IPS DF 6.9 (cell line): ENCODE measurements around the gene ACSF2.

Source experiments
- DNase-seq: peaks from one replicate; pipeline ENCODE4 v3.0.0-alpha.2; 2013; ENCODE audit warnings: low read depth, low spot score
- H3K27ac ChIP-seq: one replicate; pipeline ENCODE4 v1.5.1; 2013; ENCODE audit warnings: low read length, control low read depth
- H3K27me3 ChIP-seq: 2 replicates; pipeline ENCODE4 v1.6.1; 2013; ENCODE audit warnings: mild to moderate bottlenecking, low read length; ENCODE audit not compliant: control insufficient read depth, insufficient read depth
- H3K36me3 ChIP-seq: 2 replicates; pipeline ENCODE4 v1.6.1; 2013; ENCODE audit warnings: low read length; ENCODE audit not compliant: control insufficient read depth, insufficient read depth
- H3K4me1 ChIP-seq: 2 replicates; pipeline ENCODE4 v1.6.1; 2013; ENCODE audit warnings: low read length; ENCODE audit not compliant: control insufficient read depth, insufficient read depth
- H3K4me3 ChIP-seq: 2 replicates; pipeline ENCODE4 v1.5.1; 2013; ENCODE audit warnings: mild to moderate bottlenecking, low read length
- H3K9me3 ChIP-seq: 2 replicates; pipeline ENCODE4 v1.6.1; 2013; ENCODE audit warnings: low read length, inconsistent platforms; ENCODE audit not compliant: control insufficient read depth, insufficient read depth
- WGBS: extraction: QIAGEN DNeasy Blood & Tissue Kit; methylation state at CpG from one replicate; pipeline ENCODE4 v1.1.7; 2013; ENCODE audit warnings: mixed read lengths, missing lambda C conversion rate; ENCODE audit not compliant: insufficient read length, insufficient coverage; 5-methylcytosine and 5-hydroxymethylcytosine counted together

The ACSF2 gene

DNA sequence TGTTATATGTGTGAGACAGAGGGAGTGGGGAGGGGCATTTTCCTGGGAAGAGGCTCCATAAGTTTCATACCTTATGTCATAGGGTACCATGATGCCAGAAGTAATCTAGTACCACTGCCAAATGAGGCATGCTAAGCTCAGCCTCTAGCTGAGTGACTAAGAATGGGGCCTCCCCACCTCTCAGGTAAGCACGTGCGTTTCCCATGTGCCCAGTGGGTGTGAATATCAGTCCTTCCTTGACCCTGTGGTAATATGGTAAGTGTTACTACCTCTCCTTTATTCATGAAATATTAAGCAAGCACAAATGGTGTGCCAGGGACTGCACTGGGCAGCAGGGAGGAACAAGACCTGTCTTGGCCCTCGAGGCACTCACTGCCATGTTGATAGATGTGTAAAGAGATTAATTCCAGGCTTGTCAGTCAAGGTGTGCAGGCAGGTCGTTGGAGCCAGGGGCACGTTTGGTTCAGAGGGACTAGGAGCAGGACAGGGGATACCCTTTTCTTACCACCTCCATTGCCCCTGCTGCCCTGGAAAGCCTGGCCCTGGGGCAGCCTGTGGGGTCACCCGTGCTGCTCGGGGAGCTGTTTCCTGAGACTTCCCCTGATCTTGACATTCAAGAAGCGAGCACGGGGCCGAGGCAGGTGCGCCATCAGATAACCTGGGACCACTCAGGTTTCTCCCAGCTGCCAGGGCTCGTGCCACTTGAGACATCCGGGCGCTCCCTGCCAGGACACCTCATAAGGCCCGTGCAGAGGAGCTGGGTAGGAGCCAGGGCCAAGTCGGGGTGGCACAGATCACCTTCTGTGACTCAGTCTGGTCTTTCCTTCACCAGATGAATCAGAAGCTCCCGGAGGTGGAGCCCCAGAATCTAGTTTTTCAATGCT, 61.4 kb downstream of the ACSF2 start:
- peaks cover 10% of the 10 kb centered on the region for H3K36me3 ChIP-seq
- no peaks in the 10 kb centered on the region for H3K4me1 ChIP-seq
- no peaks in the 10 kb centered on the region for H3K27me3 ChIP-seq
- no CpG with 5 or more reads among the region's 17 CpGs for WGBS
- no peak overlapping the region for H3K4me3 ChIP-seq
- no peak overlapping the region for H3K27ac ChIP-seq
- DNase-seq, result no peak
- H3K9me3 ChIP-seq, result no peaks in the 10 kb centered on the region

DNA sequence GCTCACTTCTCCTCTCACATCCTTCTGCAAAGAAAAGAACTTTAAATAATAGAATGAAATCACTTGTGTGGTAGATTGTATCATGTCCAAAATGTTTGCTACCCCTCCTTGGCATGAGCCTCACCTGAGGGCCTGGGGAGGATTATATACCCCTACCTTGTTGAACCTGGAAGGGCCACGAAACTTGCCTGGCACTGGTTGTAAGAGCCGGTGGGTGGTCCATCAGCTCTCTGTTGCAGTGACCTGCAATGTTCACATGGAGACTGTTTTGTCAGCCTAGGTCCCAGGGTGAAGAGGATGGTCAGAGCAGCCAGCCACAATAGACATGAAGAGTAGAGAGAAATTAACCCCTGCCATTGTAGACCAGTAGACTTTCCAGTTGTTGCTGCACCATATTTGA, 62.9 kb downstream of the ACSF2 start:
- Histone ChIP-seq H3K36me3 (peaks cover 10% of the 10 kb centered on the region), H3K27me3 (no peaks in the 10 kb centered on the region), H3K9me3 (no peaks in the 10 kb centered on the region), H3K4me1 (no peaks in the 10 kb centered on the region), H3K4me3 (no peak overlapping the region), H3K27ac (no peak overlapping the region)
- no CpG with 5 or more reads among the region's 2 CpGs for WGBS
- no peak for DNase-seq

DNA sequence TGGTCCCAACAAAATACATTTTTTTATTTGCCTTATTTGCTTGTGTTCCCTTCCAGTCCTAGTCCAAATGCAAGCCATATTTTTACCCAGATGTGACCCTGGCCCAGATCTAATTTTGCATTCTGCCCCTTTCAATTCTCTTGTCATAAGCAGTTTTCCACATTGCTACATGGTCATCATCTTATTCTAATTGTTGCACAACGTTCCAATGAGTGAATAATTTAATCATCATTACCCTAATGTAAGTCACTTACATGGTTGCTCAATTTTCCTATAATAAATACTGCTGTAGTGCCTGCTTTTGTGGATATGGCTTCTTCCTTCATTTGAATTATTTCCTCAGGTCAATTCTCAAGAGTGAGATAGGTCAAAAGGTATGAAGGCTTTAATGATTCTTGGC, 65.5 kb downstream of the ACSF2 start:
- no peak overlapping the region for H3K27ac ChIP-seq
- no peaks in the 10 kb centered on the region for H3K27me3 ChIP-seq
- H3K4me3 ChIP-seq, result no peak overlapping the region
- no peaks in the 10 kb centered on the region for H3K36me3 ChIP-seq
- no peak for DNase-seq
- no peaks in the 10 kb centered on the region for H3K9me3 ChIP-seq
- no CpG with 5 or more reads among the region's 1 CpG for WGBS
- no peaks in the 10 kb centered on the region for H3K4me1 ChIP-seq

DNA sequence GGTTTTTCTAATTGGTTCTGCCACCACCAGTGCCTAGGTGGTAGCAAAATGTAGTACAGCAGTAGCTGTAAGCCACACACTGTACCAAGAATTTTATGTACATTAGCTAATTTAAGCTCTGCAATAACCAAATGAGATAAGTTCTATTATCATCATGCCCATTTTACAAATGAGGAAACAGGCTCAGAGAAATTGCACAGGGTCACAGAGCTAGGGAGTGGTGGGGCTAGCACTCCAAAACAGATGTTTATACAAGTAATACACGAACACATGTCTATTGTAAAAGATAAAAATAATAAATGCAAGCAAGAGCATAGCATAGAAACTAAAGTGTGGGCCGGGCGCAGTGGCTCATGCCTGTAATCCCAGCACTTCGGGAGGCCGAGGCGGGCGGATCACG, 66.2 kb downstream of the ACSF2 start:
- DNase-seq, result no peak
- Histone ChIP-seq H3K4me1 (no peaks in the 10 kb centered on the region), H3K4me3 (no peak overlapping the region), H3K27ac (no peak overlapping the region), H3K9me3 (no peaks in the 10 kb centered on the region), H3K27me3 (no peaks in the 10 kb centered on the region), H3K36me3 (no peaks in the 10 kb centered on the region)
- no CpG with 5 or more reads among the region's 8 CpGs for WGBS

DNA sequence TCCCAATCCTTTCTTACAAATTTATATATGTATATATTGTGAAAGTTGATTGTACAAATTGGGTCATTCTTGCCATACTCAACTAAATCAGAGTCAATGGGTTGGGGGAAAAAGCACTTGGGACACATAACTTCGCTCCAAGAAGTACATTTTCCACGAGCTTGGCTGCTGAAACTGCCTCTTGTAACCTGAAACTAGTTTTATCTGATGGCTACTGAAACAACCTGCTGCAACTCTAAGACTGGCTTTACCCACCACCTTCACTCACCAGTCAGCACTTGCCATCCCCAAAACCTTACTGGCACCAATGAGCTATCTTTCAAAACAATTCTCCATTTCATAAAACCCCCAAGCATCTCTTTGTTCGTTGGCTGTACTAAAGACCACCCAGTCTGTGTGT, 67.7 kb downstream of the ACSF2 start:
- H3K27me3 ChIP-seq, result no peaks in the 10 kb centered on the region
- H3K36me3 ChIP-seq, result no peaks in the 10 kb centered on the region
- no peaks in the 10 kb centered on the region for H3K4me1 ChIP-seq
- no peak overlapping the region for H3K4me3 ChIP-seq
- no peaks in the 10 kb centered on the region for H3K9me3 ChIP-seq
- H3K27ac ChIP-seq, result no peak overlapping the region
- DNase-seq, result no peak
- no CpG with 5 or more reads among the region's 3 CpGs for WGBS

DNA sequence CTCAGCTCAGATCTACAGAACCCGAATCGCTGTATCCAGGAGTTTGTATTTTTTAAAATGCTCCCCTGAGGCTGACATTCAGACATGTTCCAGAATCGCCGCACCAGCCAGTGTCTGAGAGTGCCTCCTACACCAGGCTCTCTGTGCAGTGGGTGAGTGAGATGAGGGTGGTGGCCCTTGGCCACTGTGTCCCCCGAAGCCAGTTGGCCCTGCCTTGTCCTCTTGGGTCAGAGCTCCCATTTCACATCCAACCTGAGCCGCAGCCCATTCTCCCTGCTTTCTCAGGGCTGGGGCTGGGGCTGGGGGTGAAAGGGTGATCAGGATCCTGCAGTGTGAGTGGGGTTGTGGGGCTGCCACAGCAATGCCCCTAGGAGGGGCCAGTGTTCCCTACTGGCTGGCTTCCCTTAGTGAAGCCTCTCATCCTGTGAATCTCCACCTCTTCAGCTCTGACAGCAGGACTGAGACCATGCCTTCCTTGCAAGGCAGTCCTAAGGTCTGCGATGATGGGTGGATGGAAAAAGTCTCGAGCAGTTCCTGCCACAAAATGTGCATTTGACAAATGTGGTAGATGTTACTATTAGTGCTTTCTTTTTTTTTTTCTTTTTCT, 69.3 kb downstream of the ACSF2 start:
- Histone ChIP-seq H3K4me3 (no peak overlapping the region), H3K36me3 (no peaks in the 10 kb centered on the region), H3K9me3 (no peaks in the 10 kb centered on the region), H3K4me1 (no peaks in the 10 kb centered on the region), H3K27ac (no peak overlapping the region), H3K27me3 (no peaks in the 10 kb centered on the region)
- DNase-seq, result no peak
- WGBS, result no CpG with 5 or more reads among the region's 8 CpGs

DNA sequence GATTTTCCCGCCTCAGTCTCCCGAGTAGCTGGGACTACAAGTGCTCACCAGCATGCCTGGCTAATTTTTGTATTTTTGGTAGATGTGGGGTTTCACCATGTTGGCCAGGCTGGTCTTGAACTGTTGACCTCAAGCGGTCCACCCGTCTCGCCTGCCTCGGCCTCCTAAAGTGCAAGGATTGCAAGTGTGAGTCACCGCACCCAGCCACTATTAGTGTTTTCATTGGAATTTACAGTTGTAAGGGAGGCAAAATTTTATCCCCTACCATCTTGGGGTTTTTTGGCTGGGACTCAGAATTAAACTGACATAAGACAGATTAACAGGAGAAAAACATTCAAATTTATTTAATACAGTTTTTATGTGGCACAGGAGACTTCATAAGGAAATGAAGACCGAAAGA, 69.9 kb downstream of the ACSF2 start:
- H3K9me3 ChIP-seq, result no peaks in the 10 kb centered on the region
- H3K4me3 ChIP-seq, result no peak overlapping the region
- WGBS, result no CpG with 5 or more reads among the region's 8 CpGs
- no peak overlapping the region for H3K27ac ChIP-seq
- no peaks in the 10 kb centered on the region for H3K27me3 ChIP-seq
- no peaks in the 10 kb centered on the region for H3K4me1 ChIP-seq
- DNase-seq, result no peak
- no peaks in the 10 kb centered on the region for H3K36me3 ChIP-seq

DNA sequence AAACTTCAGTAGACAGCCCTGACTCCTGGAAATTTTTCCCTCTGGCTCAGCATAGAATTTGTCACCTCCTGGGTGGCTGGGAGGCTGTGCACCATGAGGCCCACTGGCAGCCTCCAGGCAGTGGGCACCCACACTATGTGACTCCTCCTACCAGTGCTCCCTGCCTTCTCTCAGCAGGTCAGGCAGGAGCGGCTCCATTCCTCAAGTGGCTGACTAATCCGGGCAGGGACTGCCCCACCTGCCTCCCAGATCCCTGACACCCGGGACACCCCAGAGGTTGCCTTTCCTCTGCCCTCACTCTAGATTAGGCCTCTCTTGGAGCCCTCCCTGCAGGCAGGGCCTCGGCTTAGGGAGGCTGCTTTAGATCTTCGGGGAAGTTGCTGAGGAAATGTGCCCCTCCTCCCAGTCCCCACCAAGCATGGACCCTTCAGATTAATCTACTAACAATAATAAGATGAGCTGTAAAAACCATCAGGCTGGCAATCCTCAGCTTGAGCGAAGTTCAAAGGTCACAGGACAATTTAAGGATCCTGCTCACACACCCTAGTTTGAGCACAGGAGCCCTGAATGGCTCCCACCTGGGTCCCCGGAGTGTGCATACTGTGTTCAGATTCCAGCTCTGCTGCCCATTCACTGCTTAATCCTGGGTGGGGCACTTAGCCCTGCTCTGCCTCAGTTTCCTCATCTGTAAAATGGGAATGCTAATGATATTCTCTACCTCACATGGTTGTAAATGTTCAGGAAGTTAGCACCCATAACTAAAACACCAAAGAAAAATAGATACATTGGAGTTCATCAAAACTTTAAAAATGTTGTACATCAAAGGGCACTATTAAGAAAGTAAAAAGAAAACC, 72.2 kb downstream of the ACSF2 start:
- H3K9me3 ChIP-seq, result no peaks in the 10 kb centered on the region
- no CpG with 5 or more reads among the region's 7 CpGs for WGBS
- no peak overlapping the region for H3K27ac ChIP-seq

DNA sequence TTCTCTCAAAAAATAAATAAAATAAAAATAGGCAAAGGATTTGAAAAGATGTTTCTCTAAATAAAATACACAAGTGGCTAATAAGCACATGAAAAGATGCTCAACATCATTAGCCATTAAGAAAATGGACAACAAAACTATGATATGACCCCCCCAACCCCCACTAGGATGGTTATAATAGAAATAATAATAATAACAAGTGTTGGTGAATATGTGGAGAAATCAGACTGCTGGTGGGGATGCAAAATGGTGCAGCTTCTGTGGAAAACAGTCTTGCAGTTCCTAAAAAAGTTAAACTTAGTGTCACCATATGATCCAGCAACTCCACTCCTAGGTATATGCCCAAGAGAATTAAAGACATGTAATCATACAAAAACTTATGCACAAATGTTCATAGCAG, 73.3 kb downstream of the ACSF2 start:
- Histone ChIP-seq H3K27ac (no peak overlapping the region), H3K4me1 (no peaks in the 10 kb centered on the region), H3K27me3 (no peaks in the 10 kb centered on the region), H3K9me3 (no peaks in the 10 kb centered on the region), H3K4me3 (no peak overlapping the region), H3K36me3 (no peaks in the 10 kb centered on the region)
- no peak for DNase-seq

More for the DNA sequence above, 72.2 kb downstream of the ACSF2 start:
- no peaks in the 10 kb centered on the region for H3K27me3 ChIP-seq
- no peak overlapping the region for H3K4me3 ChIP-seq
- H3K4me1 ChIP-seq, result no peaks in the 10 kb centered on the region
- H3K36me3 ChIP-seq, result no peaks in the 10 kb centered on the region
- DNase-seq, result no peak

DNA sequence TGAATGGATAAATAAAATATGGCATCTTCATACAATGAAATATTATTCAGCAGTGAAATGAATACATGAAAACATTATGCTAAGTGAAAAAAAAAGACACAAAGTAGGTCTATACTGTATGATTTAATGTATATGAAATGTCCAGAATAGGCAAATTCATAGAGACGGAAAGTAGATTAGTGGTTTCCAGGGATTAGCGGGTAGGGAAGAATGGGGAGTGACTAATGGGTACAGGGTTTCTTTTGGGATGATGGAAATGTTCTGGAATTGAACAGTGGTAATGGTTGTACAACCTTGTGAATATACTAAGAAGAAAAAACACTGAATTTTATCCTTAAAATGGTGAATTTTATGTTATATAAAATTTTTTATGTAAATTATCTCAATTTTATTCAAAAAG, 73.7 kb downstream of the ACSF2 start:
- DNase-seq, result no peak
- no CpG with 5 or more reads among the region's 2 CpGs for WGBS
- no peak overlapping the region for H3K4me3 ChIP-seq
- no peaks in the 10 kb centered on the region for H3K36me3 ChIP-seq
- H3K9me3 ChIP-seq, result no peaks in the 10 kb centered on the region
- no peaks in the 10 kb centered on the region for H3K27me3 ChIP-seq
- H3K4me1 ChIP-seq, result no peaks in the 10 kb centered on the region
- H3K27ac ChIP-seq, result no peak overlapping the region
